Natural killer cell (primary cell): ENCODE measurements around the gene MACROD2. TPM values are rescaled to one million over a fixed set of nuclear protein-coding genes. Genes with fewer than 3 reads are reported as not detected.

ENCODE experiments used
- ATAC-seq, 3 donors: fragments of 150-1000 bp in 2 of 3; fragments of 200-7000 bp in 1 of 3; cut with Tn5 transposase; 1 replicate in 1 of 3; 2 replicates in 2 of 3; pipeline ENCODE4 v1.10.0; 2021; ENCODE audit warnings: mild to moderate bottlenecking in 2 of 3, moderate library complexity in 2 of 3
- DNase-seq, 2 donors: peaks; one replicate each; pipeline versions ENCODE4 v3.0.0 to v3.0.0-alpha.2; 2013 to 2021; ENCODE audit warnings: mixed read lengths in 1 of 2
- H3K27ac ChIP-seq: one replicate; pipeline ENCODE4 v1.5.1; 2013; ENCODE audit warnings: mild to moderate bottlenecking, low read length
- H3K27me3 ChIP-seq: one replicate; pipeline ENCODE4 v1.6.1; 2013; ENCODE audit warnings: low read length; ENCODE audit not compliant: control insufficient read depth, insufficient read depth
- H3K36me3 ChIP-seq: one replicate; pipeline ENCODE4 v1.6.1; 2013; ENCODE audit warnings: low read length; ENCODE audit not compliant: control insufficient read depth, insufficient read depth
- H3K4me1 ChIP-seq: one replicate; pipeline ENCODE4 v1.6.1; 2013; ENCODE audit warnings: low read length; ENCODE audit not compliant: control insufficient read depth, insufficient read depth
- H3K4me3 ChIP-seq: one replicate; pipeline ENCODE4 v1.5.1; 2013; ENCODE audit warnings: low read length
- H3K9me3 ChIP-seq: one replicate; pipeline ENCODE4 v1.6.1; 2013; ENCODE audit warnings: low read length; ENCODE audit not compliant: control insufficient read depth, insufficient read depth
- H3K27ac Mint-ChIP-seq, 2 donors: one replicate each; pipeline ENCODE4 v1.8.0; 2022; ENCODE audit warnings: mild to moderate bottlenecking in 2 of 2, mixed read lengths in 2 of 2, moderate library complexity in 1 of 2
- H3K27me3 Mint-ChIP-seq, 2 donors: one replicate each; pipeline ENCODE4 v1.8.0; 2022; ENCODE audit warnings: low read depth in 2 of 2, mixed read lengths in 2 of 2
- H3K36me3 Mint-ChIP-seq: one replicate; pipeline ENCODE4 v1.8.0; 2022; ENCODE audit warnings: mixed read lengths
- H3K4me1 Mint-ChIP-seq, 2 donors: one replicate each; pipeline ENCODE4 v1.8.0; 2022; ENCODE audit warnings: mixed read lengths in 2 of 2
- H3K4me3 Mint-ChIP-seq: one replicate; pipeline ENCODE4 v1.8.0; 2022; ENCODE audit warnings: mild to moderate bottlenecking, moderate library complexity, mixed read lengths
- H3K9me3 Mint-ChIP-seq, 2 donors: one replicate each; pipeline ENCODE4 v1.8.0; 2022; ENCODE audit warnings: mixed read lengths in 2 of 2
- WGBS: methylation state at CpG from one replicate; pipeline ENCODE4 v1.1.7; 2013; ENCODE audit warnings: missing lambda C conversion rate; ENCODE audit not compliant: insufficient coverage; 5-methylcytosine and 5-hydroxymethylcytosine counted together
- intact Hi-C: fragments of 100-400 bp; cut with micrococcal nuclease; formaldehyde crosslinking; loops from one replicate; pipeline ENCODE4 v1.14.2; 2022
- total RNA-seq, 4 donors: library from RNA; stranded (reverse); fragments of 120-200 nt in 1 of 4; gene quantifications; one replicate each; pipeline versions ENCODE4 v1.2.3 to v1.2.4, GENCODE V29; 2013 to 2022
- TF ChIP-seq, protein P1 (sequence below): fragments of 200-600 bp; IDR thresholded peaks from one replicate; pipeline ENCODE4 v1.8.0; 2022; ENCODE audit warnings: antibody characterized with exemption

MACROD2 gene
- total RNA-seq, 3 donors from 2014 or later (not counting 1 experiment from before 2014, with no cell fraction given): 0.19 to 0.88 TPM; not detected in 1

DNA sequence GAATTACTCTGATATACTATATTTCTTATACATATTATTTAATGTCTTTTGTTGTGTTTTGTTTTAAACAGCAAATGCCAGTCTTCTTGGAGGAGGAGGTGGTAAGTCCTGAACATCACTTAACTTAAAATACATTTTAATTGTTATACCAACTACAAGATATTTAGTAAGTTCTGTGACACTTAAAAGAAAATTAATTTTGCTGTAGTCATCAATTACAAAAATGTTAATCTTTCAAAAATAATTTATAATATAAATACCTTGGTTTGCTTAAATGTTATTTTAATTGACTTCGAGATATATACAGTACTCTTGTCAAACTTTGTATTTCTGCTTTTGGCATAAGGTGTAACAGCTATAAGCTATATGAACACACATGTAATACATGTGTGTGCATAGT lies 498.1 kb downstream of the MACROD2 start:
- H3K4me3 Mint-ChIP-seq: no peak overlapping the region
- intact Hi-C loops: no loop called here
- peaks cover 9% of the 10 kb centered on the region for H3K36me3 Mint-ChIP-seq
- Histone ChIP-seq H3K27ac (no peak overlapping the region), H3K4me3 (no peak overlapping the region), H3K9me3 (no peaks in the 10 kb centered on the region), H3K36me3 (no peaks in the 10 kb centered on the region), H3K27me3 (no peaks in the 10 kb centered on the region), H3K4me1 (no peaks in the 10 kb centered on the region)
- H3K27ac Mint-ChIP-seq: no peak overlapping the region
- peaks cover 5 to 7% of the 10 kb centered on the region in 2 donors for H3K9me3 Mint-ChIP-seq
- no peaks in the 10 kb centered on the region for H3K4me1 Mint-ChIP-seq
- TF ChIP-seq, protein P1, sequence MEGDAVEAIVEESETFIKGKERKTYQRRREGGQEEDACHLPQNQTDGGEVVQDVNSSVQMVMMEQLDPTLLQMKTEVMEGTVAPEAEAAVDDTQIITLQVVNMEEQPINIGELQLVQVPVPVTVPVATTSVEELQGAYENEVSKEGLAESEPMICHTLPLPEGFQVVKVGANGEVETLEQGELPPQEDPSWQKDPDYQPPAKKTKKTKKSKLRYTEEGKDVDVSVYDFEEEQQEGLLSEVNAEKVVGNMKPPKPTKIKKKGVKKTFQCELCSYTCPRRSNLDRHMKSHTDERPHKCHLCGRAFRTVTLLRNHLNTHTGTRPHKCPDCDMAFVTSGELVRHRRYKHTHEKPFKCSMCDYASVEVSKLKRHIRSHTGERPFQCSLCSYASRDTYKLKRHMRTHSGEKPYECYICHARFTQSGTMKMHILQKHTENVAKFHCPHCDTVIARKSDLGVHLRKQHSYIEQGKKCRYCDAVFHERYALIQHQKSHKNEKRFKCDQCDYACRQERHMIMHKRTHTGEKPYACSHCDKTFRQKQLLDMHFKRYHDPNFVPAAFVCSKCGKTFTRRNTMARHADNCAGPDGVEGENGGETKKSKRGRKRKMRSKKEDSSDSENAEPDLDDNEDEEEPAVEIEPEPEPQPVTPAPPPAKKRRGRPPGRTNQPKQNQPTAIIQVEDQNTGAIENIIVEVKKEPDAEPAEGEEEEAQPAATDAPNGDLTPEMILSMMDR: no peak
- no peak for ATAC-seq
- no peak for DNase-seq
- no CpG with 5 or more reads among the region's 1 CpG for WGBS
- H3K27me3 Mint-ChIP-seq: no peaks in the 10 kb centered on the region

DNA sequence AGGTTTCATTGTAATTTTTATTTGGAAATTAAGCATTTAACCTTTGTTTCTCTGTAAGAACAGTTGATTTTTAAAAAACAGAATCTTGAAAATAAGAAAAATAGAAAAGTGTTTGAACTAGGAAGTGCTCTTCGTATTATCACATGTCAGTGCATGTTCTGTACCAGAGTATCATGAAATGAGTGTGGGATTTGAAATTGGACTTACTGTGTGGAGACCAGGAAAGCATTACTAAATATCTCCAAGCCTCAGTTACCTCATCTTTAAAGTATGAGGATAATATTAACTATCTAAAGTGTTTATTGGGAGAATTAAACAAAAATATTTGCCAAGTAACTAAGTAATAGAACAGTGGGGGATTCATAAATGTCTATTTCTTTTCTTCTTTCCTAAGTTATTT lies 499.0 kb downstream of the MACROD2 start:
- H3K4me1 ChIP-seq: no peaks in the 10 kb centered on the region
- intact Hi-C loops: no loop called here
- 83% methylated on average over 1 of the region's 1 CpG for WGBS

DNA sequence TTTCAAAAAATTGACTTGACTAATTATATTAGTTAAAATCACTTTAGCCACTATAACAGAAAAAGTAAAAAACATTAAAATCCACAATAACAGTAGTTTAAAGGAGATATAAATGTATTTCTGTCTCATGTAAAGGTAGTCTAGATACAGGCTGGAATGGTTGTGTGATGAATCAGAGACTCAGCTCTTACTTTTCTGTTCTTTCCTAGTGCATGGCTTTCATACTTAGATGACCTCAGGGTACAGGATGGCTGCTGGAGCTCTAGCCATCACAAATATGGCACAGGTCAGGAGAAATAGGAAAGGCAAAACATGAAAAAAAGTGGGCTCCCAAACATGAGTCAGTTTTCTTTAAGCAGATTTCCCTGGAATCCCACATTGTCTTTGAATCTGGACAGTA lies 499.8 kb downstream of the MACROD2 start:
- Histone ChIP-seq H3K4me3 (no peak overlapping the region), H3K4me1 (no peaks in the 10 kb centered on the region), H3K27ac (no peak overlapping the region), H3K36me3 (no peaks in the 10 kb centered on the region), H3K9me3 (no peaks in the 10 kb centered on the region), H3K27me3 (no peaks in the 10 kb centered on the region)
- Mint-ChIP-seq H3K9me3 (peaks cover 7 to 9% of the 10 kb centered on the region in 2 donors), H3K36me3 (peaks cover 4% of the 10 kb centered on the region), H3K4me1 (no peaks in the 10 kb centered on the region), H3K27me3 (no peaks in the 10 kb centered on the region), H3K4me3 (no peak overlapping the region), H3K27ac (no peak overlapping the region)
- ATAC-seq (no peak), DNase-seq (no peak)
- TF ChIP-seq, protein P1: no peak
- intact Hi-C loops: no loop called here

More for the DNA sequence above, 499.0 kb downstream of the MACROD2 start:
- H3K4me3 ChIP-seq: no peak overlapping the region
- H3K27ac ChIP-seq: no peak overlapping the region
- H3K36me3 Mint-ChIP-seq: peaks cover 5% of the 10 kb centered on the region
- H3K27me3 Mint-ChIP-seq: no peaks in the 10 kb centered on the region
- H3K9me3 ChIP-seq: no peaks in the 10 kb centered on the region
- H3K27me3 ChIP-seq: no peaks in the 10 kb centered on the region
- ATAC-seq (no peak), DNase-seq (no peak)
- H3K4me1 Mint-ChIP-seq: no peaks in the 10 kb centered on the region
- no peak overlapping the region for H3K27ac Mint-ChIP-seq
- TF ChIP-seq, protein P1: no peak
- H3K4me3 Mint-ChIP-seq: no peak overlapping the region
- H3K9me3 Mint-ChIP-seq: peaks cover 7 to 8% of the 10 kb centered on the region in 2 donors
- no peaks in the 10 kb centered on the region for H3K36me3 ChIP-seq

DNA sequence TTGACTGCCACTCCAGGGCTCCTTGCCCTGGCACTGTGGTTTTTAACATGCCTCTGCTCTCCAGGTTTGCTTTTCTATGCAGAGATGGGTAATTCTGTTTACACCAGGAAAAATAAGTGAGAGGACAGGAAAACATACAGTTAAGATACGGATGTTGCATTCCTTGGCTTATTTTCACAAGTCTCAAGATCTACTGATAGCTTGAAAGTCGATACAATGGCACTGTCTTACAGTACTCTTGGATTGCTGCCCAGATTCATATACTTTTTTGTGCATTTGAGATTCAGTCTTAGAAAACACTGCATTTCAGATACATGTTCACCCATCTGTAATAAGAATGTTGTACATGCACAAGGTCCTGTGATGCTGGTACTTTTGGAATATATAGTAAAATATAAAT lies 501.7 kb downstream of the MACROD2 start:
- Mint-ChIP-seq H3K4me1 (no peaks in the 10 kb centered on the region), H3K36me3 (peaks cover 4% of the 10 kb centered on the region), H3K4me3 (no peak overlapping the region), H3K27me3 (no peaks in the 10 kb centered on the region), H3K27ac (no peak overlapping the region), H3K9me3 (peaks cover 11 to 14% of the 10 kb centered on the region in 2 donors)
- DNase-seq (no peak), ATAC-seq (no peak)
- Histone ChIP-seq H3K36me3 (no peaks in the 10 kb centered on the region), H3K9me3 (no peaks in the 10 kb centered on the region), H3K27me3 (no peaks in the 10 kb centered on the region), H3K4me1 (no peaks in the 10 kb centered on the region), H3K27ac (no peak overlapping the region), H3K4me3 (no peak overlapping the region)
- TF ChIP-seq, protein P1: no peak
- WGBS: 61% methylated on average over 2 of the region's 2 CpGs
- intact Hi-C loops: no loop called here
